ENCODE results near the gene CALCOCO1. TPM values are rescaled to one million over a fixed set of nuclear protein-coding genes. Genes with fewer than 3 reads are reported as not detected.
"Not testable (repeated sequence)": the region's sequence is repeated elsewhere in the genome, so short reads cannot be mapped to it uniquely, and the experiment has no call there.

Gene CALCOCO1
- total RNA-seq, 1 donor from 2014 or later: 19.8 TPM

DNA sequence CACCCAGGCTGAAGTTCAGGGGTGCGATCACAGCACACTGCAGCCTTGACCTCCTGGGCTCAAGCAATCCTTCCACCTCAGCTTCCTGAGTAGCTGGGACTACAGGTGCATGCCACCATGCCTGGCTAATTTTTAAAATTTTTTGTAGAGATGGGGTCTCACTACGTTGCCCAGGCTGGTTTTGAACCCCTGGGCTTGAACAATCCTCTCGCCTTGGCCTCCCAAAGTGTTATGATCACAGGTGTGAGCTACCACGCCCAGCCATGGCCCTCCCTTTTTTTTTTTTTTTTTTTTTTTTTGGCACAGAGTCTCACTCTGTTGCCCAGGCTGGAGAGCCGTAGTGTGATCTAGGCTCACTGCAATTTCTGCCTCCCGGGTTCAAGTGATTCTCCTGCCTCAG, 8.7 kb downstream of the CALCOCO1 start:
- intact Hi-C loops (cut with micrococcal nuclease); H3K27me3 Mint-ChIP-seq (ENCODE audit: low read depth); H3K27ac Mint-ChIP-seq; H3K4me1 Mint-ChIP-seq (ENCODE audit: low read depth); H3K9me3 Mint-ChIP-seq; H3K4me3 Mint-ChIP-seq (ENCODE audit: low read depth); DNase-seq (ENCODE audit: low spot score); H3K36me3 Mint-ChIP-seq (ENCODE audit: low read depth): not testable (repeated sequence)

DNA sequence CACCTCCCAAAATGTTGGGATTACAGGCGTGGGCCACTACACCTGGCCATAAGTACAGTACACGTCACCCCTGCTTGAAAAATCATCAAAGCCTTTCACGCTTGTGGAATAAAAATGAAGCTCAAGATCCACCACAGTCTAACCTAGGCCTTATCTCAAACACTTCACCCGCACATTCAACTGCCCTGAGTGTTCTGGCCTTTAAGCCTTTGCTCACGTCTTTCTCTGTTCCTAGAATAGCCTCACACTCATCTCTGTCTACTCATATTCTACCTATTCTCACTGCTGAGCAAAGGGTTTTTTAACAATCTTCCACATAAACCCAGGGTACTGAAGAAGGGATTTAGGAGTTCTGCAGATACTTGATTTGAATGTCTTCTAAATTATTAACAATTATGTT, 9.9 kb downstream of the CALCOCO1 start:
- no peaks in the 10 kb centered on the region for H3K9me3 Mint-ChIP-seq
- no peak for DNase-seq (ENCODE audit: low spot score)
- no peak overlapping the region for H3K4me3 Mint-ChIP-seq (ENCODE audit: low read depth)
- H3K27ac Mint-ChIP-seq: no peak overlapping the region
- intact Hi-C loops (cut with micrococcal nuclease): no loop called here
- peaks cover 9% of the 10 kb centered on the region for H3K36me3 Mint-ChIP-seq (ENCODE audit: low read depth)
- no peaks in the 10 kb centered on the region for H3K27me3 Mint-ChIP-seq (ENCODE audit: low read depth)
- H3K4me1 Mint-ChIP-seq (ENCODE audit: low read depth): no peaks in the 10 kb centered on the region

DNA sequence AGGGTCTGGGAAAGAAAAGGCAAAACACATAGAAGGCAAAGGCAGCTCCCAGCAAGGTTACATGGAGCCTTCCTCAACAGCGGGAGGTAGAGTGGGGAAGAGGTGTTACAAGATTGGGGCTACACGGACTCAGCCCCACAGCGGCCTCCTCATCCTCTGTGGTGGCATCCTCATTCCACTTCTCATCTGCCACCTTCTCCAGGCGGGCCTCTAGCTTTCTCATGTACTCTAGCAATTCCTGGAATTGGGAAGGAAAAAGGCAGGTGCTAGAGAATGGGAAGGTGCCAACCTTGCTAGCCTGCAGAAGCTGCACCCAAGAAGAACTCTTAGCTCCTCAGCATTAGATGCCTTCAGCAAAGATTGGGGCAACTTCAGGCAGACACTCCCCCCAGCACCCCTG, 13.2 kb downstream of the CALCOCO1 start:
- no peak for DNase-seq (ENCODE audit: low spot score)
- Mint-ChIP-seq H3K9me3 (no peaks in the 10 kb centered on the region), H3K36me3 (ENCODE audit: low read depth) (no peaks in the 10 kb centered on the region), H3K4me1 (ENCODE audit: low read depth) (no peaks in the 10 kb centered on the region), H3K27ac (no peak overlapping the region), H3K4me3 (ENCODE audit: low read depth) (no peak overlapping the region), H3K27me3 (ENCODE audit: low read depth) (peaks cover 3% of the 10 kb centered on the region)
- intact Hi-C loops (cut with micrococcal nuclease): no loop called here

DNA sequence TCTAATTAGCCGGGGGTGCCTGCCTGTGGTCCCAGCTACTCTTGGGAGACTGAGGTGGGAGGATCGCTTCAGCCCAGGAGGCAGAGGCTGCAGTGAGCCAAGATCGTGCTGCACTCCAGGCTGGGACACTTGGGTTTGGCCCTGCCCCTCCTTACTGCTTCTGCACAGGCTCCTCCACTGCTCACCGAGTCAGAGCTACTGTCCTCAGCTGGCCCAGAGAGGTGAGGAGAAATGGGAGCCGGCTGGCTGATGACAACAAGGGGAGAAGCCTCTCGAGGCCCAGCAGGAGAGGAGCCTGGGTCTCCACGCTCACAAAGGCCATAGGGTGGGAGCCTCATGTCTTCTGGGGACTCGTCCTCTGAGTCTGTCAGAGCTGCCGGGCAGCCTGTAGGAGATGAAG, 13.7 kb downstream of the CALCOCO1 start:
- Mint-ChIP-seq H3K4me1 (ENCODE audit: low read depth) (no peaks in the 10 kb centered on the region), H3K9me3 (no peaks in the 10 kb centered on the region), H3K27me3 (ENCODE audit: low read depth) (peaks cover 8% of the 10 kb centered on the region), H3K36me3 (ENCODE audit: low read depth) (no peaks in the 10 kb centered on the region), H3K27ac (no peak overlapping the region), H3K4me3 (ENCODE audit: low read depth) (no peak overlapping the region)
- DNase-seq (ENCODE audit: low spot score): no peak
- intact Hi-C loops (cut with micrococcal nuclease): no loop called here

DNA sequence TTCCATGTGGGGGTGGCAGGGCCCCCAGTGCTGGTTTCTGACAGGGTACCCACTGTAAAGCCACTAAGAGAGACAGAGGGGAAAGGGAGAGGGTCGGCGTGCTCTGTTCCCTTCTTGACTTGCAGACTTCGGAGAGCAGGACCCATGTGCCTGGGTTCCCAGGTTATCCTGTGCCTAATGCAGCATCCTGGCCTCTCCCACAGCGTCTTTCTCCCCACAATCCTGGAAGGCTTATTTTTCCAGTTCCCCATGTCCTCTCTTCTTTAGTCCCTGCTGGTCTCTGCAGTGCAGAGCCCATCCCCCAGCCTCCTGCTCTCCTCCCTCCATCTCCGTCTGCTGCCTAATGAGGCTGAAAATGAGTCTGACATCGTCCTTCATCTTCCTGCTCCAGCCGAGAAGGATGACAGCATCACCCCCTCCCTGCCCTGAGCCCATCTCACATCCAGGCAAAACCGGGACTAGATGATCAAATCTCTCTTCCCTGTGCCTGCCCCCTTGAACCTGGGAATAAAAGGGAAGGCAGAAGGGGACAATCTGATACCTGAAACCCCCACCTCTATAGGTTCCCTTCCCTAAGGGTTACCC, 15.1 kb downstream of the CALCOCO1 start:
- H3K36me3 Mint-ChIP-seq (ENCODE audit: low read depth): no peaks in the 10 kb centered on the region
- peaks cover 12% of the 10 kb centered on the region for H3K27me3 Mint-ChIP-seq (ENCODE audit: low read depth)
- H3K4me3 Mint-ChIP-seq (ENCODE audit: low read depth): no peak overlapping the region
- DNase-seq (ENCODE audit: low spot score): no peak
- H3K27ac Mint-ChIP-seq: no peak overlapping the region
- intact Hi-C loops (cut with micrococcal nuclease): no loop called here
- H3K9me3 Mint-ChIP-seq: no peaks in the 10 kb centered on the region
- H3K4me1 Mint-ChIP-seq (ENCODE audit: low read depth): no peaks in the 10 kb centered on the region

DNA sequence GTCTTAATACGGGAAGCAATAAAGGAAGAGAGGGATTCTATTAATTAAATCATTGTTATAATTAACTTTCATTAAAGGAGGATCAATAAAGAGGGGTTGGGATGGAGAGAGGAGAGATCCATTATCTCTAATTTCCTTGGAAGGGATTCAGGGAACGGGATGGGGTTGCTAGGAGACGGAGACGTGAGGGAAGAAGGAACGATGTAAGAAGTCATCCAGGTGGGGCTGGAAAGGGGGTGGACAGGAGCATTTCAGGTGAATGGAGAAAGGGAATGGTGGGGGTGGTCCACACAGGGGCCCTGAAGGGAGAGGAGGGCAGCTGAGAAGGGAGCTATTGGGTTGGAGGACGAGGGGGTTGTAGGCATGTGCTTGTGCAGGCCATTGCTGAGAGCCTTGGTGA, 17.2 kb downstream of the CALCOCO1 start:
- DNase-seq (ENCODE audit: low spot score): no peak
- no peak overlapping the region for H3K27ac Mint-ChIP-seq
- H3K4me1 Mint-ChIP-seq (ENCODE audit: low read depth): no peaks in the 10 kb centered on the region
- H3K27me3 Mint-ChIP-seq (ENCODE audit: low read depth): peaks cover 24% of the 10 kb centered on the region
- H3K4me3 Mint-ChIP-seq (ENCODE audit: low read depth): no peak overlapping the region
- intact Hi-C loops (cut with micrococcal nuclease): no loop called here
- no peaks in the 10 kb centered on the region for H3K36me3 Mint-ChIP-seq (ENCODE audit: low read depth)
- no peaks in the 10 kb centered on the region for H3K9me3 Mint-ChIP-seq

DNA sequence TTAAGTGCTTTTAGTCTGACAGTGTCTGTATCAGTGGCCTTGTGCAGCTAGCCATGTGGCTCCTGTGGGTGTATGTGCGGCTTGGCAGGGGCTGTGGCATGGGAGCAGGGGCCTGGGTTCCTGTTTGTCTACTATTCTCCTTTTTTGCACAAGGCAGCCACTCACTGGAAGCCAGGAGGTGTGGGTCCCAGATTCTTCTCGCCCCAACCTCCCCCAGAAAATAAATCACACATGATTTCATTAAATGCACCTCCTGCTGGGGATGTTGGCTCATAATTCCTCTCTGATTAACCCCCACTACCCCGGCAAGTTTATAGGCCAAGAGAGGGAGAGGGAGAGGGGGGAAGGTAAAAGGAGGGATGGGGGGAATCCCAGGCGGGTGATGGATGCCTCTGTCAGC, 17.6 kb downstream of the CALCOCO1 start:
- H3K27ac Mint-ChIP-seq: no peak overlapping the region
- H3K4me3 Mint-ChIP-seq (ENCODE audit: low read depth): no peak overlapping the region
- DNase-seq (ENCODE audit: low spot score): no peak
- intact Hi-C loops (cut with micrococcal nuclease): no loop called here
- H3K27me3 Mint-ChIP-seq (ENCODE audit: low read depth): peaks cover 26% of the 10 kb centered on the region
- H3K9me3 Mint-ChIP-seq: no peaks in the 10 kb centered on the region
- H3K36me3 Mint-ChIP-seq (ENCODE audit: low read depth): no peaks in the 10 kb centered on the region
- H3K4me1 Mint-ChIP-seq (ENCODE audit: low read depth): no peaks in the 10 kb centered on the region

DNA sequence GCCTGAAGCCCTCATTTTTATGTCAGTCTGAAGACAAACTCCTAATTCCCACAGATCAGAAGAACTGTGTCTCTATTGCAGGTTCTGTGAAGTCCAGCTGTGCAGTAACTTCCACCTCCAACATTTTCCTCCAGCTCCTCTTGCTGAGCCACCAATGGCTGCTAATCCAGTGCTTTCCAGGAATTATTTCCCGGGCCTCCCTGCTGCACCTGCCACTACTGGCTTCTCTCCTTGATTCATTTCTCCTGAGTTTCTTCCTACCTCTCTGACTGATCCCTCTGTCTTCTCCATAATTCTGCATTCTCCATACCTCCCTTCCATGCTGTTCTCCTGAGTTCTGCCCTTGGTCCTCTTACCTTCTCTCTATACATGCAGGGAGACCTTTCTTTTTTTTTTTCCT, 21.2 kb downstream of the CALCOCO1 start:
- intact Hi-C loops (cut with micrococcal nuclease): no loop called here
- no peaks in the 10 kb centered on the region for H3K9me3 Mint-ChIP-seq
- H3K4me3 Mint-ChIP-seq (ENCODE audit: low read depth): no peak overlapping the region
- no peaks in the 10 kb centered on the region for H3K36me3 Mint-ChIP-seq (ENCODE audit: low read depth)
- no peak overlapping the region for H3K27ac Mint-ChIP-seq
- H3K4me1 Mint-ChIP-seq (ENCODE audit: low read depth): peaks cover 2% of the 10 kb centered on the region
- peaks cover 54% of the 10 kb centered on the region for H3K27me3 Mint-ChIP-seq (ENCODE audit: low read depth)
- DNase-seq (ENCODE audit: low spot score): no peak

DNA sequence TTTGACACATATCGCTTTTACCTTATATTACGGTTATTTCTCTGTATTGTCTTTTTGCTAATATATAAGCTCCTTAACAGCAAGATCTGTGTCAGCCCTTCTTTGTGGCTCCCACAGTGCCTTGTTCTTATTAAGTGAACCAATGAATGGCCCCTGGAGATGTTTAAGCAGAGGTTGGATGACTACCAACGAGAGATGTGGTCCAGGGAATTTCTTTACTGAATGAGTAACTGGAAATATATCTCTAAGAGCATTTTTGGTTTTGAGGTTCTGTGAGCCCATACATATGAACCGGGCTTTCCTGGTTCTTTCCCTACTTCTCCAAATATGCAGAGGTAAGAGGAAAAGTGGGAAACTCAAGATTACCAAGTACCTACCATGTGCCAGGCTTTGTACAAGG, 23.5 kb downstream of the CALCOCO1 start:
- no peak for DNase-seq (ENCODE audit: low spot score)
- Mint-ChIP-seq H3K27ac (no peak overlapping the region), H3K4me3 (ENCODE audit: low read depth) (no peak overlapping the region), H3K36me3 (ENCODE audit: low read depth) (no peaks in the 10 kb centered on the region), H3K27me3 (ENCODE audit: low read depth) (peaks cover 69% of the 10 kb centered on the region), H3K4me1 (ENCODE audit: low read depth) (peaks cover 2% of the 10 kb centered on the region), H3K9me3 (no peaks in the 10 kb centered on the region)
- intact Hi-C loops (cut with micrococcal nuclease): no loop called here

DNA sequence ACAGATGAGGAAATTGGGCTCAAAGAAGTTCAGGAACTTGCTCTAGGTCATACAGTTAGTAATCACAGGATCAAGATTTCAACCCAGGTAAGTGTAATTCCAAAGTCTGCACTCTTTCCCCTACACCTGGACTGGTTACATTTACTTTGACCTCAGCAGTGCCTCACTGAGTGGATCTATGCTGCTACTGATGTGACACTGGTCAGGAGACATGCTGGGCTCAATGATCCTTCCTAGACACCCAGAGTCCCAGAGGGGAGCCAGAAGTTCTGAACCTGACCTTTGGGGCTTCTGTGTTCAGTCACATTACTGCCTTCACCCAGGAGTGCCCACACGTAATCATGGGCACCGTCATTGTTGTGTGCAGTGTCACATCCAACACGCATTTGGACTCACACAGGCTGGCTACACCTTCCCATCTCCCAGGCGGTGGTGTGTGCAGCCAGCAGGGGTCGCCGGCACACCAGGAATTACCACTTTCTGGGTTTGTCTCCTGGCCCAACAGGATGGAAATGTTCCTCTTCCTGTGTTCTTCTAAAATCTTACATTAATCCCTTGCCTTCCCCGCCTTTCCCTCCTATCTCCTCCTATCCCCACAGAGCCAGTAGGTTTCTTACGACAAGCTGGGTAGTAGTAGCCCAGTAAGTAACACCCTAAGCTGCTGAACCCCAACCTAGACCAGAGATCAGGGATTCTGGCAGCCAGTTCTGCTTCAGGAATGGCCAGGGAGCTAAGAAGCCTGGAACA, 25.6 kb downstream of the CALCOCO1 start:
- H3K27ac Mint-ChIP-seq: no peak overlapping the region

DNA sequence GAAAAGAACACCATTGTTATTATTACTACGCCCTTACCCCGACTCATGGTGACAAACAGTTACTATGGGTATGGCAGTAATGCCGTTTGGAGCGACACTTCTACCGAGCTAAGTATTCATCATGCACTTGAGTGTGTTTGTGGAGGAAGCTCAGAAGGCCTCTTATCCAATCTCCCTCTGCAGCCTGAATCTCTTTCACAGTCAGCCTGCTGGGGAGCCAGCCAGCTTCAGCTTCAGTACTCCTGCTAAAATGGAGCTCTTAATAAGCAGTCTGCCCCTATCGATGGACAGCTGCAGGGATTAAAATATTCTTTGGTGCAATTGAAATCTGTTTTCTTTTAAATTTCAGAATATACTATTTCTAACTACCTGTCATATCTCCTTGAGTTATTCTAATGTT, 26.7 kb downstream of the CALCOCO1 start:
- Mint-ChIP-seq H3K4me3 (ENCODE audit: low read depth) (no peak overlapping the region), H3K36me3 (ENCODE audit: low read depth) (no peaks in the 10 kb centered on the region), H3K27me3 (ENCODE audit: low read depth) (peaks cover 79% of the 10 kb centered on the region), H3K27ac (no peak overlapping the region), H3K9me3 (no peaks in the 10 kb centered on the region), H3K4me1 (ENCODE audit: low read depth) (peaks cover 14% of the 10 kb centered on the region)
- intact Hi-C loops (cut with micrococcal nuclease): no loop called here
- no peak for DNase-seq (ENCODE audit: low spot score)

More for the DNA sequence above, 25.6 kb downstream of the CALCOCO1 start:
- Mint-ChIP-seq H3K4me1 (ENCODE audit: low read depth) (peaks cover 7% of the 10 kb centered on the region), H3K9me3 (no peaks in the 10 kb centered on the region), H3K4me3 (ENCODE audit: low read depth) (no peak overlapping the region), H3K36me3 (ENCODE audit: low read depth) (no peaks in the 10 kb centered on the region), H3K27me3 (ENCODE audit: low read depth) (peaks cover 78% of the 10 kb centered on the region)
- peak; percentile 49 for DNase-seq (ENCODE audit: low spot score)
- intact Hi-C loops (cut with micrococcal nuclease): loop anchor here (1.0 kb wide), 1 partner anchor 45 kb away; no protein-coding TSS in a partner anchor

DNA sequence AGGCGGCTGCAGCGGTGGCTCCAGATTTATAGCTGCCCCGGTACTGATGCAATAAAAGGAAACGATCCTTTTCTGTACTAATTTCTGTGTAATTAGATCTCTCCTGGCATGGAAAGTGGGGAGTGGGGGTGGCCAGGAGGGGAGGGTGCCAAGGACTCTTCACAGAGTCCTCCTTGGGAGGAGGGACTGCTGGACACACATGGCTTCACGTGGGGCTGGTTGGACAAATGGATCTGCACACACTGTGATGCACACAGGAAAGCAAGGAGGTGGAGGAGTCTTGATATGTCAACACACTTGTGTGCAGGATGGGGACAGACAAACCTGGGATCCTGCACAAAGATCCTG, 27.6 kb downstream of the CALCOCO1 start:
- H3K4me1 Mint-ChIP-seq (ENCODE audit: low read depth): peaks cover 18% of the 10 kb centered on the region

DNA sequence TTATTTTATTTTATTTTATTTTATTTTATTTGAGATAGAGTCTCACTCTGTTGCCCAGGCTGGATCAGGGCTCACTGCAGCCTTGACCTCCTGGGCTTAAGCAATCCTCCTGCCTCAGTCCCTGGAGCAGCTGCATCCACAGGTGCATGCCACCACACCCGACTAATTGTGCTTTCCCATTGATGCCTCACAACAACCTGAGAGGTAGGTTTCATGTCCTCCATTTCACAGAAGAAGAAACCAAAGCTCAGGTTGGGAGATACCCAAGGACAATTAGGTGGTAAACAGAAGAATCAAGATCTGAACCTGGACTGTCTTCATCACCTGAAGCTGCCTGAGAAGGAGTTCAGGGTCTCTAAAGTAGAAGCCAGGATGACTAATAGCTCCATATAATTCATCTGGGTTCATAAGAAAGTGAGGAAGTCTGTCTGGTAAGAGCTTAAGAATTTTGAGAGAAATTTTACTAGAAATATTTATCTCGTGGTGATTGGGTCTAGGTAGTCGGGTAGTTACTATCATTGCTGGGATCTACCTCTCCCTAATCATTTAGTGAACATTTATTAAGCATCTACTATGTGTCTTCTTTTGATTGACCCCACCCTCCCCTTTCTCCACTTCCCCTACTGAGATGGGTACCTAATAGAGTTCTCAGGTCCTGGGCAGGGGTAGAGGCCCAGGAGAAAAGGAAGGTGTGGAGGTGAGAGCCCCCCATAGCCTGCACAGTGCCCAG, 28.1 kb downstream of the CALCOCO1 start:
- intact Hi-C loops (cut with micrococcal nuclease): loop anchor here (5.0 to 10.0 kb wide), 2 partner anchors 233 to 296 kb away; no protein-coding TSS in a partner anchor
- Mint-ChIP-seq H3K27ac (no peak overlapping the region), H3K4me3 (ENCODE audit: low read depth) (no peak overlapping the region), H3K36me3 (ENCODE audit: low read depth) (no peaks in the 10 kb centered on the region), H3K4me1 (ENCODE audit: low read depth) (peaks cover 23% of the 10 kb centered on the region), H3K9me3 (no peaks in the 10 kb centered on the region), H3K27me3 (ENCODE audit: low read depth) (peaks cover 86% of the 10 kb centered on the region)
- no peak for DNase-seq (ENCODE audit: low spot score)

More for the DNA sequence above, 27.6 kb downstream of the CALCOCO1 start:
- no peak for DNase-seq (ENCODE audit: low spot score)
- H3K9me3 Mint-ChIP-seq: no peaks in the 10 kb centered on the region
- no peak overlapping the region for H3K4me3 Mint-ChIP-seq (ENCODE audit: low read depth)
- H3K27ac Mint-ChIP-seq: no peak overlapping the region
- H3K36me3 Mint-ChIP-seq (ENCODE audit: low read depth): no peaks in the 10 kb centered on the region
- peaks cover 85% of the 10 kb centered on the region for H3K27me3 Mint-ChIP-seq (ENCODE audit: low read depth)
- intact Hi-C loops (cut with micrococcal nuclease): loop anchor here (5.0 to 10.0 kb wide), 2 partner anchors 233 to 295 kb away; no protein-coding TSS in a partner anchor

Data from activated T-helper 2 cell treated with anti-CD3 and anti-CD28 coated beads, Interferon-gamma antibody, Interleukin-2, Interleukin-4, amounts not matched to agents 10 μg/mL and 5 μg/mL and 100 μg/mL, durations not matched to agents 14 hours and 24 hours and 36 hours (primary cell).